ENCODE measurements around the gene MMP21. TPM values are rescaled to one million over a fixed set of nuclear protein-coding genes. Genes with fewer than 3 reads are reported as not detected.

The MMP21 gene
- polyA plus RNA-seq, 3 donors = 0.28 TPM; not detected in 2

DNA sequence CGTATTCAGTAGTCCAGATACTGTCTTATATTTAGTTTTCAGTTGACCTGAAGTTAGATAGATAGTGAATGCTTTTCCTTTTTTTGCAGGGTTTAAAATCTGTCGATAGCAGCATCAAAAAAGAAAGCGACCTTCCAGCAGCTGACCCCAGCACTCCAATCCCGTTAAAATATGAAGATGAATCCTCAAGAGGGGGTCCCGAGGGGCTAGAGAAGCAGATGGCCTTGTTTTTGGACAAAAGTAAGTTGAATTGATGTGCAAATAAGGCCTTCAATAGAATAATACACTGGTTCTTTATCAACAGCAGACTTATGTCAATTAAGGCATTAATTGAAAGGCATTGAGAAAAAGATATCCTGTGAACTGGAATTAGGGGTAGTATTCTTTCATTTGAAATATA, 37.4 kb downstream of the MMP21 start:
- no peaks in the 10 kb centered on the region for H3K27me3 ChIP-seq (ENCODE audit: control insufficient read depth in 2 of 2, insufficient read depth in 2 of 2, low read length in 2 of 2)
- H3K4me2 ChIP-seq (replicated peaks; ENCODE audit: extremely low read depth, low read length, poor library complexity, severe bottlenecking) = no peak overlapping the region
- H3K9ac ChIP-seq (ENCODE audit: insufficient read depth, low read length, poor library complexity, severe bottlenecking) = no peak overlapping the region
- WGBS (ENCODE audit: insufficient coverage) = no CpG with 5 or more reads among the region's 5 CpGs
- no peak overlapping the region for H3K4me3 ChIP-seq (replicated peaks in 1 of 3; ENCODE audit: low read depth in 2 of 3, low read length in 3 of 3)
- no peak for TF ChIP-seq CTCF (IDR thresholded peaks at IDR 0.05)
- Mint-ChIP-seq H3K4me3 (no peak overlapping the region), H3K36me3 (peaks cover 85 to 95% of the 10 kb centered on the region in 2 donors), H3K4me1 (no peaks in the 10 kb centered on the region), H3K27me3 (ENCODE audit: low read depth in 3 of 3) (no peaks in the 10 kb centered on the region), H3K9me3 (no peaks in the 10 kb centered on the region), H3K27ac (no peak overlapping the region)
- intact Hi-C loops (cut with micrococcal nuclease) = loop anchor here in 1 of 2 donors (10.0 kb wide), 1 partner anchor 593 kb away; no protein-coding TSS in a partner anchor
- no peaks in the 10 kb centered on the region for H4K20me1 ChIP-seq (ENCODE audit: insufficient read depth, low read length)
- no peak overlapping the region for H2AFZ ChIP-seq (ENCODE audit: insufficient read depth, low read depth, low read length, poor library complexity, severe bottlenecking)
- no peaks in the 10 kb centered on the region for H3K79me2 ChIP-seq (ENCODE audit: insufficient read depth, low read length)
- no peaks in the 10 kb centered on the region for H3K9me3 ChIP-seq (replicated peaks in 1 of 2; ENCODE audit: control insufficient read depth in 1 of 2, insufficient read depth in 1 of 2, low read length in 2 of 2)
- H3K36me3 ChIP-seq (replicated peaks in 1 of 2; ENCODE audit: control insufficient read depth in 1 of 2, insufficient read depth in 2 of 2, low read length in 2 of 2) = peaks cover 98 to 100% of the 10 kb centered on the region in 2 donors
- no peaks in the 10 kb centered on the region for H3K4me1 ChIP-seq (ENCODE audit: control insufficient read depth in 1 of 2, insufficient read depth in 2 of 2, low read length in 2 of 2)
- no peak overlapping the region for H3K27ac ChIP-seq (ENCODE audit: low read depth in 1 of 2, low read length in 2 of 2)
- no peak for DNase-seq

- no CpG with 5 or more reads among the region's 1 CpG for WGBS (ENCODE audit: insufficient coverage)
- no peak overlapping the region for H3K27ac Mint-ChIP-seq
- H3K4me1 Mint-ChIP-seq = no peaks in the 10 kb centered on the region
- Histone ChIP-seq H3K4me1 (ENCODE audit: control insufficient read depth in 1 of 2, insufficient read depth in 2 of 2, low read length in 2 of 2) (no peaks in the 10 kb centered on the region), H2AFZ (ENCODE audit: insufficient read depth, low read depth, low read length, poor library complexity, severe bottlenecking) (no peak overlapping the region), H3K9ac (ENCODE audit: insufficient read depth, low read length, poor library complexity, severe bottlenecking) (no peak overlapping the region), H3K4me2 (replicated peaks; ENCODE audit: extremely low read depth, low read length, poor library complexity, severe bottlenecking) (no peak overlapping the region), H4K20me1 (ENCODE audit: insufficient read depth, low read length) (no peaks in the 10 kb centered on the region), H3K79me2 (ENCODE audit: insufficient read depth, low read length) (no peaks in the 10 kb centered on the region), H3K27me3 (ENCODE audit: control insufficient read depth in 2 of 2, insufficient read depth in 2 of 2, low read length in 2 of 2) (no peaks in the 10 kb centered on the region), H3K4me3 (replicated peaks in 1 of 3; ENCODE audit: low read depth in 2 of 3, low read length in 3 of 3) (no peak overlapping the region), H3K27ac (ENCODE audit: low read depth in 1 of 2, low read length in 2 of 2) (no peak overlapping the region), H3K36me3 (replicated peaks in 1 of 2; ENCODE audit: control insufficient read depth in 1 of 2, insufficient read depth in 2 of 2, low read length in 2 of 2) (peaks cover 100% of the 10 kb centered on the region in 2 donors), H3K9me3 (replicated peaks in 1 of 2; ENCODE audit: control insufficient read depth in 1 of 2, insufficient read depth in 1 of 2, low read length in 2 of 2) (no peaks in the 10 kb centered on the region)
- no peaks in the 10 kb centered on the region for H3K9me3 Mint-ChIP-seq
- TF ChIP-seq CTCF (IDR thresholded peaks at IDR 0.05) = no peak
- intact Hi-C loops (cut with micrococcal nuclease) = loop anchor here in 1 of 2 donors (5.0 to 10.0 kb wide), 2 partner anchors 82 to 590 kb away; no protein-coding TSS in a partner anchor
- H3K27me3 Mint-ChIP-seq (ENCODE audit: low read depth in 3 of 3) = peaks cover 0 to 2% (median 0%) of the 10 kb centered on the region in 3 donors
- peaks cover 93 to 96% of the 10 kb centered on the region in 2 donors for H3K36me3 Mint-ChIP-seq
- no peak for DNase-seq
- H3K4me3 Mint-ChIP-seq = no peak overlapping the region
Observed at GRCh38 chr10:125734823-125735222, 40.8 kb downstream of the MMP21 start.

All from CD14-positive monocyte (primary cell).